Stimulated activated naive CD4-positive, alpha-beta T cell treated with Interleukin-2 at 50 U/mL for 16 hours (primary cell): ENCODE measurements around the gene TMSB4X.
"Not testable (repeated sequence)": the region's sequence is repeated elsewhere in the genome, so short reads cannot be mapped to it uniquely, and the experiment has no call there.

ENCODE experiments used
- DNase-seq: peaks from one replicate; lab custom pipeline; 2025; lab: John Stamatoyannopoulos, UW

TMSB4X gene

GRCh38 chrX:12997906-12998687 lies 23.2 kb downstream of the TMSB4X start:
- DNase-seq, result no peak

DNA sequence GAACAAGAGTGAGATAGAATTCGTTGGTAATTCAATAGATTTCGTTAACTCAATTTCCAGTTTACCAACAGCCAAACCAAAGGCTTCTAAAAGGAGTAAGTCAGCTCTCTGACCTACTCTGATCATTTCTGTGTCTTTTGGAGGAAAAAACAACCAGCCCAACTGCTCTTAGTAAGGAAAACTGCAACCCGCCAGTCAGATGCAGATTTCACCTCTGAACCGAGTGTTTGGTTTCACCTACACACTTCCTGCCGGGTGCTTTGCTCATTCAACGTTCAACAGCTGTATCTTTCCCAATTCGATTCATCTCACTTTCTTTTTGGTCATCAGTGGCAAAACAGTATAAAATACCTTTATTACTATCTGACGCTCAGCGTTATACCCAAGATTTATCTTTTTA lies 24.5 kb downstream of the TMSB4X start:
- DNase-seq, result peak; percentile 37

DNA sequence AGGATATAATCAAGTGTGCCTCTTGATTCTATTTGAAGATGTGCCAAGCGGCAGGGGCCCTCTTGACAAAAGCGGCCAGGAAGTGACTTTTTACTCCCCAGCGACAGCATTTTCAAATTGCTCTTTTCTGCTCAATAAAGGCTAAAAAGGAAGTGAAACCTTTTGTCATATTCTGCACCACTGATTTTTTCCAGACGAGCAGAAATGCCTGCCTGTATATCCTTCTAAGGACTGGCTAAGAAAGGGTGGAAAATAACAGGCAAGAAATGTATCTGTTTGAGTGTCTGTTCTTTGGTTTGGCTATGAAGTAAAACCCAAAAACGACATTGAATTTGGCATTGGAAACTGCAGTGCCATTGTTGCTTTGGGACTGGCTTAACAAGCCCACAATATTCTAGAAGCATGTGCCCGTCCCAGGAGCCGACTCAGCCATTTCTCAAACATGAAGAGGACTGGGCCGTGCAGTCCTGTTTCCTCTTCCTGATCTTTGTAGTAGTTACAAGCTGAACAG lies 25.4 kb downstream of the TMSB4X start:
- DNase-seq, result peak; percentile 16

DNA sequence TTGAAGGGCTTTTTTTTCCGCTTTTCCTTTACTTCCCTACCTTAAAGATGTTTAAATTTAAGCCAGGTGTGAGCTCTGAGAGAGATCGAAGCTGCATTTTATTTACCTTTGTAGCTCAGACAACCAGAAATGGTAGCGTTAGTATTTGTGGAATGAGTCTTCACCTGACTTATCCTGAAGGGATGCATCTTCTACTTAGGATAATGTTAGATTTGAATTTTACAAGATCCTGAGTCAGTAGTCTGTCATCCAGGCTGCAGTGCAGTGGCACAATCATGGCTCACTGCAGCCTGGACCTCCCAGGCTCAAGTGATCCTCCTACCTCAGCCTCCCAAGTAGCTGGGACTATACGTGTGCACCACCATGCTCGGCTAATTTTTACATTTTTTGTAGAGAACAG lies 26.2 kb downstream of the TMSB4X start:
- DNase-seq, result no peak

GRCh38 chrX:13001961-13002671 lies 27.2 kb downstream of the TMSB4X start:
- peak; percentile 13 for DNase-seq

DNA sequence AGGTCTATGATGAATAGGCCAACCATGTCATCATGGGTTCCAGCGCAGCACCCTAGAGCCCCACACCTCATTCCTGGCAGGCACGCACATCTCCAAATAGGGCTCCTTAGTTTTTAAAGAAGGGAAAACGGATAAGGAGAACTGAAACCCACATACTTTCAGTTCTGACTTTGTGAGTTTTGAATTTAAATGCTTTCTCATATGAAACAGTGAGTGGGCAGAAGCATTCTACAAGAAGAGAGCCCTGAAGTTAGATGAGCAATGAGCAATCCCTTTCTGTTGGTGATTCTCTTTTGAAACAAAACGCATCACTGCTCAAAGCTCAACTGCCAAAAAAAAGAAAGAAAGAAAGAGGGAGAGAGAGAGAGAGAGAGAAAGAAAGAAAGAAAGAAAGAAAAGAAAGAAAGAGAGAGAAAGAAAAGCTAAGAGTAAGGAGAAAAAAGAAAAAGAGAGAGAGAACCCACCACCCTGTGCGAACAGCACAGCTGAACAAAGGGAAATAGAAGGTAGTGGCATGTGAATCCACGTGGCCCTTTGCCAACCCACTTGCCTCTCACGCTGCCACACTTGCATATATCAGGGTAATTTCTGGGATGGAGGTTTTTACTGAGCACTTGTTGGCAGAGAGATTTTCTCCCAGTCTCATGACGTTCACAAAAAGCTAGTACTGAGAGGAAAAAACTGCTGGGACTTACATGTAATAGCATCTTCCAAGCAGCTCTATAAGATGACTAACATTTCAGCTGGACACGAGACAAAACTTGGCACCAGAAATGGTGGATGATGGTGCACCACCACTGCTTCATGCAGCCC lies 31.0 kb downstream of the TMSB4X start:
- DNase-seq, result peak; percentile 23

DNA sequence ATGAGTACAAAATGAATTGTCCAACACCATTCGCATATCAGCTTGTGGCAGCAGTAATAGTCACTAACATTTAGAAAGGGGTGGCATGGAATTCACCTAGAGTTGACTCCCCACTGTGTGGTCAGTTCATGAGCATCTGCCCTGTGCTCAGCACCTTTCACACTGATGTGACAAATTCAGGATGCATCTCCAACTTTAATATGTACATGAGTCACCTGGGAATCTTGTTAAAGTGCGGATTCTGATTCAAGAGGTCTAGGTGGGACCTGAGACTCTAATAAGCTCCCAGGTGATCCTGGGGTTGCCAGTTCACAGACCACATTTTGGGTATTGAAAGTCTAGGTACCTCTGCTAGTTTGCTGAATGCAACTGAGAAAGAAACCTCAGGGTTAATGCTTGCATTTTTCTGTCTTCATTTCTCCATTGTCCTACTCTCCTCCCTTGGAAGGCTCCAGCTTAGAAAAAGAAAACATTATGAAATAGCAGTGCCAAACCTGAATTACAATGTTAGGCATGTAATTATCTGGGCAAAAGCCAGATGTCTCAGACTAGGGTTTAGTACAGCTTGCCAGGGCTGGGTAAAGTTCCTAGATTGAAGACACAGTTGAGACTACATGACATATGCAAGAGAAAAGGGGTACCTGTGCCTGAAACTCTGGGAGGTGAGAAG lies 32.7 kb downstream of the TMSB4X start:
- no peak for DNase-seq

DNA sequence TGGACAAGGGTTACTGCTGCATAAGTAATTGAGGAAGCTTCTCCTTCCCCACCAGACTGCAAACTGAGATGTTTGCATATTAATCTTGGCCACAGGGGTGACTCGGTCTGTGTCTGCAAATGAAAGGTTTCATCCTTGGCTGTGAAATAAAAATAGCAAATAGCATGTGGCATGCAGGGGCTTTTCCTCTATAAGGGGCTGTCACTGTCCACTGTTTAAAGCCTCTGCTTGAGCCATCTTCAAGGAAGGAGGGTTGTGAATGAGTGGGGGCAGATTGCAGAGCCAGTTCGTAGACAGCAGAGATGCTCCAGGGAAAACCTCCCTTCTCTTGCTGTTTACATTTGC lies 33.3 kb downstream of the TMSB4X start:
- no peak for DNase-seq

DNA sequence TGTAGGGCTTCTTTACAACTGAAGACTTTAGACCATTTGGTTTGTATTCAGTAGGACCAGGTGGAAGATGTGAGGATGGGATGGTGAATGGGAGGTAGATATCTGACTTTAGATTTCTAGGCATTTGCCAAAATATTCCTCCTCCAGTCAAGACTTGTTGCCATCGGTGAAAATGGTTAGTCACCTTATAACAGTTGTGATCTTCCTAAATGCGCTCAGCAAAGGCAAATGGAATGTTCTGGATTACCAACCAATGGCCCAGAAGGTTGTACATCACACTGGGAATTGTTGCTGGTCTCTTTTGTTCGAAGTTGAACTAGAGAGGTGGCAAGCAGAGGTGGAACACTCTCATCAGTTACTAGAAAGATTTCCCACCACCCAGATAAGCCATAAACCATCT lies 33.9 kb downstream of the TMSB4X start:
- DNase-seq, result no peak

- DNase-seq, result no peak
These were observed 34.4 kb downstream of the TMSB4X start for GRCh38 chrX:13009273-13009672.

GRCh38 chrX:13009844-13010243 lies 34.9 kb downstream of the TMSB4X start:
- no peak for DNase-seq

- no peak for DNase-seq
These were observed 35.6 kb downstream of the TMSB4X start for GRCh38 chrX:13010546-13010945.

DNA sequence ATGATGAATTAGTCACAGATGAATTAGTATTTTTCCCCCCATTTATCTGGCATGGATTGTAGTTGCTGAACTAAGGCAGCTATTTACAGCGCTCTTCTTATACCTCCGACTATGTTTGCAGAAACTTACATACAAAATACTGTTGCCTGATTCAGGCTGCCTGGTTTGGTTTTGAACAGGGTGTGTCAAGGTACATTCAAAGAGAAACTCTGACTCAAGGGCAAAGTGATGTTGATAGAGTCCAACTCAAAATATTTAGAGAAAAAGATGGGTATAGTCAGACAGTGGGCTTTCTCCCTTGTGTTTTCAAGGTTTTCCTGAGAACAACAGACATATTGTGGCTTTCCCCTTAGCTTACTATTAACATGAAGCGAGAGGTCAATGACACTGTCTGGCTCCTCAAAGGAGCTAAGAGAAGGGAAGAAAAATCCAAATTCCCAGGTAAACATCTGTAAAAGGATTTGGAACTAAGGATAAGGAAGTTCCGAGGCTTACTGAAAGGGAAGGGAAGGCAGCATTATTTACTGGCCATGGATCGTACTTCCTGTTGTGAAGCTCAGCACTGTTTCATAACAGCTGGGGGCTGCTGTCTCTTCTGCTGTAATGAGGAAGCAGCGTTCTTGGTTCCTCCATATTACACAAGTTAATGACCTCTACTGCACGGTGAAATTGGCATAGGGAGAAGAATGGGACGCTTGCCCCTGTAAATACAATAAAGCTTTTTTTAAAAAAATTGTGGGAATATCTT lies 38.6 kb downstream of the TMSB4X start:
- no peak for DNase-seq

DNA sequence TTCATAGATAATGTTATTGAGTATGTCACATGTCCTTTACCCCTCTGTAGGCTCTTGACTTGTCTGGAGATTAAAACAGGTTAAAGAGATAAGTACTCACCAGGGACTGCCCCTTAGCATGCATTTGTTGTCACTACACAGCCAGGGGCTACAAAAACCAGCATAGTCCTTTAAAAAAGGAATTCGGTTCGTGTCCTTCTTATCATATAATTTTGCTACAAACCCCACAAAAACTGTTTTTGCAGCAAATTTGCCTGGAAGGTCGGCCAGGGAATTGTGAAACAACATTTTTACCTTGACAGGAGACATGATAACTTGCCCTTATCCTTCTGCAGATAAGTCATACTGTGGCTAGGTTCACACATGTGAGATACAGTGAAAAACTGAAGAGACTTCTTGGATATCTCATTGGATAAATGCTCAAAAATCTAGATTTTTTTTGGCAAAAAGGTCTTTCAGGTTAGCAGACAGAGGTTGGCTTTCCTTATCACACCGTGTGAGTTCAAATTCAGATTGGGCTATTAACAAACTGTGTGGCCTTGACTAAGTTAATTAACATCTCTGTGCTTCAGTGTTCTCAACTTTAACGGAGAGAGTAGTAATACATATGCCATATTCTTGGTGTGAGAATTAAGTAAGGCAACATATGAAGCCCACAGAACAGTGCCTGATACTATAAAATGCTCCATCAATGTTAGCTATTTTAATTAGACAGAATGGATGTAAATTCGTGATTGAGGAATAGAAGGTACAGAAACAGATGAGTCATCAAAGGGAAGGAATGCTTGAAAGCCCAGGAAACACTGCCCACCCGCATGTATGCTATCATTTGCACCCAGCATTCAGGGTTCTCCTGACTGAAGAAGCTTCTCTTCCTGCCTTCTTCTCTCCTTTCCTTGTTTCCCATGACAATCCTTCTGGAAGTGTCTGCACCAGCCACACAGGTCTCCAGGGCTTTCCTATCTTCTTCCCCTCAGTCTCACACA lies 39.5 kb downstream of the TMSB4X start:
- no peak for DNase-seq

GRCh38 chrX:13015536-13016236 lies 40.8 kb downstream of the TMSB4X start:
- no peak for DNase-seq

DNA sequence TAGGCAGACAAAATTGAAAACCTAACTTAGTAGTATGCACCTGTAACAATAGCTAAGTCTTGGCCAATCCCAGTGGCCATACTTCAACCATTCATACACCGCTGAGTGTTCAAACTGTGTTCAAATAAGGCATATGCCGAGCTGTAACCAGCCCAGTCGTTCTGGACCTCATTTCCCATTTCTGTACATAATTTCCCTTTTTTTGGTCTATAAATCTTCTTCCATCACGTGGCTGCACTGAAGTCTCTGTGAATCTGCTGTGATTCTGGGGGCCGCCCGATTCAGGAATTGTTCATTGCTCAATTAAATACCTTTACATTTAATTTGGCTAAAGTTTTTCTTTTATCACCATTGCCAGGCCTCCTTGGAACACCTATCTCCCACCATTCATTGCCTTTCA lies 41.8 kb downstream of the TMSB4X start:
- not testable (repeated sequence) for DNase-seq

GRCh38 chrX:13022926-13023325 lies 48.0 kb downstream of the TMSB4X start:
- no peak for DNase-seq

- DNase-seq, result no peak
These were observed 48.7 kb downstream of the TMSB4X start for GRCh38 chrX:13023567-13023966.

- no peak for DNase-seq
These were observed 49.1 kb downstream of the TMSB4X start for GRCh38 chrX:13023979-13024378.
